HepG2 (cell line): ENCODE results near the gene SYCE3. TPM values are rescaled to one million over a fixed set of nuclear protein-coding genes. Genes with fewer than 3 reads are reported as not detected.

Experiments
- ARID4A ChIP-seq: sonication (generic); formaldehyde crosslinking; IDR thresholded peaks from 2 replicates; pipeline ENCODE4 v1.5.0; 2020; ENCODE audit warnings: mild to moderate bottlenecking, missing genetic modification reagents, borderline replicate concordance
- CCDC6 ChIP-seq: sonication (generic); formaldehyde crosslinking; IDR thresholded peaks from 2 replicates; pipeline ENCODE4 v1.8.1; 2022; ENCODE audit warnings: mild to moderate bottlenecking, missing genetic modification reagents, moderate library complexity
- HOXA3 ChIP-seq: sonication (generic); formaldehyde crosslinking; IDR thresholded peaks from 2 replicates; pipeline ENCODE4 v1.5.0; 2020; ENCODE audit warnings: missing genetic modification reagents
- MAZ ChIP-seq, 2 experiments: sonication (generic) in 1 of 2; formaldehyde crosslinking in 1 of 2; IDR thresholded peaks; 2 replicates each; pipeline versions ENCODE4 v1.5.0 to v1.6.1; 2012 to 2020; ENCODE audit warnings: low read depth in 2 of 2, mild to moderate bottlenecking in 2 of 2, borderline replicate concordance in 1 of 2, improper control_type of control experiment in 1 of 2, low read length in 1 of 2, missing genetic modification reagents in 1 of 2, moderate library complexity in 1 of 2
- SALL1 ChIP-seq: sonication (generic); formaldehyde crosslinking; IDR thresholded peaks from 2 replicates; pipeline ENCODE4 v1.8.0; 2022; ENCODE audit warnings: mild to moderate bottlenecking, missing genetic modification reagents
- SRSF4 ChIP-seq: fragments of 200-400 bp; formaldehyde crosslinking; IDR thresholded peaks from one replicate; pipeline ENCODE4 v1.6.1; 2018; ENCODE audit warnings: mild to moderate bottlenecking, low read depth, low read length, moderate library complexity; ENCODE audit not compliant: poor library complexity, severe bottlenecking
- ZBTB2 ChIP-seq: sonication (generic); formaldehyde crosslinking; IDR thresholded peaks from 2 replicates; pipeline ENCODE4 v1.8.0; 2022; ENCODE audit warnings: low read depth, missing genetic modification reagents
- ZBTB8A ChIP-seq: sonication (generic); formaldehyde crosslinking; IDR thresholded peaks from 2 replicates; pipeline ENCODE4 v1.4.0; 2020; ENCODE audit warnings: mild to moderate bottlenecking, low read depth, missing genetic modification reagents, borderline replicate concordance
- ZFP36L1 ChIP-seq: sonication (generic); formaldehyde crosslinking; IDR thresholded peaks from 2 replicates; pipeline ENCODE4 v1.8.0; 2022; ENCODE audit warnings: mild to moderate bottlenecking, missing genetic modification reagents, moderate library complexity
- ZNF101 ChIP-seq: sonication (generic); formaldehyde crosslinking; IDR thresholded peaks from 2 replicates; pipeline ENCODE4 v1.4.0; 2020; ENCODE audit warnings: mild to moderate bottlenecking, low read depth, missing genetic modification reagents, borderline replicate concordance
- ZNF333 ChIP-seq: sonication (generic); formaldehyde crosslinking; IDR thresholded peaks from 2 replicates; pipeline ENCODE4 v1.4.0; 2020; ENCODE audit warnings: mild to moderate bottlenecking, missing genetic modification reagents, borderline replicate concordance
- ZNF777 ChIP-seq: sonication (generic); formaldehyde crosslinking; IDR thresholded peaks from 2 replicates; pipeline ENCODE4 v1.4.0; 2020; ENCODE audit warnings: missing genetic modification reagents
- ZNF780A ChIP-seq: sonication (generic); formaldehyde crosslinking; IDR thresholded peaks from 2 replicates; pipeline ENCODE4 v1.8.0; 2022; ENCODE audit warnings: mild to moderate bottlenecking, missing genetic modification reagents, moderate library complexity
- ZSCAN25 ChIP-seq: sonication (generic); formaldehyde crosslinking; IDR thresholded peaks from 2 replicates; pipeline ENCODE4 v1.8.0; 2022; ENCODE audit warnings: mild to moderate bottlenecking, missing genetic modification reagents
- ZSCAN9 ChIP-seq: IDR thresholded peaks from 2 replicates; pipeline ENCODE4 v1.6.1; 2016; ENCODE audit warnings: borderline replicate concordance
- polyA plus RNA-seq, 8 experiments: library from polyadenylated mRNA; depleted of rRNA in 3 of 8; stranded (reverse) in 7 of 8; unstranded in 1 of 8; fragments of >200 nt; fragmentation: Illumina TruSeq in 4 of 8; extraction: Trizol in 4 of 8; gene quantifications; 2 replicates each; pipeline versions ENCODE4 v1.2.1 to v1.2.3, GENCODE V29; 2011 to 2016; ENCODE audit warnings: low read depth in 4 of 8, missing spikeins in 1 of 8, mixed read lengths in 1 of 8; ENCODE audit not compliant: insufficient read depth in 1 of 8
- total RNA-seq, 5 experiments: library from RNA; depleted of rRNA; stranded (reverse); fragments of >200 nt; fragmentation: Illumina TruSeq; extraction: Trizol; gene quantifications; 2 replicates each; pipeline ENCODE4 v1.2.3, GENCODE V29; 2016; ENCODE audit warnings: low read depth in 1 of 5
- TF ChIP-seq, protein P1 (sequence below): sonication (generic); formaldehyde crosslinking; IDR thresholded peaks from 2 replicates; pipeline ENCODE4 v1.4.0; 2020; ENCODE audit warnings: missing genetic modification reagents, borderline replicate concordance
- TF ChIP-seq, protein P2 (sequence below): sonication (generic); formaldehyde crosslinking; IDR thresholded peaks from 2 replicates; pipeline ENCODE4 v1.5.0; 2020; ENCODE audit warnings: missing genetic modification reagents

SYCE3 gene
- total and polyA plus RNA-seq, 2 of the 13 experiments (the other 11 are each of a cell fraction or from before 2014, with no cell fraction given) = not detected

- TF ChIP-seq ZNF777 (CRISPR knock-in tag) = no peak
- TF ChIP-seq HOXA3 = 0 out of 2 replicates have a peak, but pooled peaks have one; percentile 5
- no peak for TF ChIP-seq ZBTB8A (CRISPR knock-in tag)
- 0 out of 2 replicates have a peak, but pooled peaks have one; percentile 5 for TF ChIP-seq ZNF101 (CRISPR knock-in tag)
- TF ChIP-seq CCDC6 (CRISPR knock-in tag) = peak; percentile 15; the same call in 1 of the 2 replicates
- TF ChIP-seq ZFP36L1 (CRISPR knock-in tag) = peak; percentile 20; the same call in 1 of the 2 replicates
- 0 out of 2 replicates have a peak, but pooled peaks have one; percentile 4 for TF ChIP-seq SALL1 (CRISPR knock-in tag)
- TF ChIP-seq ZSCAN25 (CRISPR knock-in tag) = no peak
- TF ChIP-seq ZNF333 (CRISPR knock-in tag) = 0 out of 2 replicates have a peak, but pooled peaks have one; percentile 13
- no peak for TF ChIP-seq MAZ (IDR thresholded peaks at IDR 0.05; ENCODE audit: borderline replicate concordance, low read depth, low read length)
- TF ChIP-seq MAZ (CRISPR knock-in tag; IDR thresholded peaks at IDR 0.05; ENCODE audit: low read depth) = peak; percentile 77; the same call in 1 of the 2 replicates
- TF ChIP-seq ARID4A = 0 out of 2 replicates have a peak, but pooled peaks have one; percentile 1
- TF ChIP-seq ZSCAN9 = no peak
- TF ChIP-seq, protein P1, sequence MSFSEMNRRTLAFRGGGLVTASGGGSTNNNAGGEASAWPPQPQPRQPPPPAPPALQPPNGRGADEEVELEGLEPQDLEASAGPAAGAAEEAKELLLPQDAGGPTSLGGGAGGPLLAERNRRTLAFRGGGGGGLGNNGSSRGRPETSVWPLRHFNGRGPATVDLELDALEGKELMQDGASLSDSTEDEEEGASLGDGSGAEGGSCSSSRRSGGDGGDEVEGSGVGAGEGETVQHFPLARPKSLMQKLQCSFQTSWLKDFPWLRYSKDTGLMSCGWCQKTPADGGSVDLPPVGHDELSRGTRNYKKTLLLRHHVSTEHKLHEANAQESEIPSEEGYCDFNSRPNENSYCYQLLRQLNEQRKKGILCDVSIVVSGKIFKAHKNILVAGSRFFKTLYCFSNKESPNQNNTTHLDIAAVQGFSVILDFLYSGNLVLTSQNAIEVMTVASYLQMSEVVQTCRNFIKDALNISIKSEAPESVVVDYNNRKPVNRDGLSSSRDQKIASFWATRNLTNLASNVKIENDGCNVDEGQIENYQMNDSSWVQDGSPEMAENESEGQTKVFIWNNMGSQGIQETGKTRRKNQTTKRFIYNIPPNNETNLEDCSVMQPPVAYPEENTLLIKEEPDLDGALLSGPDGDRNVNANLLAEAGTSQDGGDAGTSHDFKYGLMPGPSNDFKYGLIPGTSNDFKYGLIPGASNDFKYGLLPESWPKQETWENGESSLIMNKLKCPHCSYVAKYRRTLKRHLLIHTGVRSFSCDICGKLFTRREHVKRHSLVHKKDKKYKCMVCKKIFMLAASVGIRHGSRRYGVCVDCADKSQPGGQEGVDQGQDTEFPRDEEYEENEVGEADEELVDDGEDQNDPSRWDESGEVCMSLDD (CRISPR knock-in tag) = 0 out of 2 replicates have a peak, but pooled peaks have one; percentile 1
- TF ChIP-seq ZBTB2 (CRISPR knock-in tag) = peak; percentile 69
- TF ChIP-seq SRSF4 = peak; percentile 5
- 0 out of 2 replicates have a peak, but pooled peaks have one; percentile 16 for TF ChIP-seq ZNF780A
- TF ChIP-seq, protein P2, sequence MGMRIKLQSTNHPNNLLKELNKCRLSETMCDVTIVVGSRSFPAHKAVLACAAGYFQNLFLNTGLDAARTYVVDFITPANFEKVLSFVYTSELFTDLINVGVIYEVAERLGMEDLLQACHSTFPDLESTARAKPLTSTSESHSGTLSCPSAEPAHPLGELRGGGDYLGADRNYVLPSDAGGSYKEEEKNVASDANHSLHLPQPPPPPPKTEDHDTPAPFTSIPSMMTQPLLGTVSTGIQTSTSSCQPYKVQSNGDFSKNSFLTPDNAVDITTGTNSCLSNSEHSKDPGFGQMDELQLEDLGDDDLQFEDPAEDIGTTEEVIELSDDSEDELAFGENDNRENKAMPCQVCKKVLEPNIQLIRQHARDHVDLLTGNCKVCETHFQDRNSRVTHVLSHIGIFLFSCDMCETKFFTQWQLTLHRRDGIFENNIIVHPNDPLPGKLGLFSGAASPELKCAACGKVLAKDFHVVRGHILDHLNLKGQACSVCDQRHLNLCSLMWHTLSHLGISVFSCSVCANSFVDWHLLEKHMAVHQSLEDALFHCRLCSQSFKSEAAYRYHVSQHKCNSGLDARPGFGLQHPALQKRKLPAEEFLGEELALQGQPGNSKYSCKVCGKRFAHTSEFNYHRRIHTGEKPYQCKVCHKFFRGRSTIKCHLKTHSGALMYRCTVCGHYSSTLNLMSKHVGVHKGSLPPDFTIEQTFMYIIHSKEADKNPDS (CRISPR knock-in tag) = no peak
These were observed 36.9 kb downstream of the SYCE3 start (continued) for GRCh38 chr22:50525858-50526107.
